T-helper 1 cell treated with Interleukin-12 subunit alpha and Interleukin-12 subunit beta and Interleukin-4 antibody, amounts not matched to agents 30 ng/mL and 1 ng/mL, for 36 hours (primary cell): Measurements from ENCODE around the gene TTLL12. TPM values are rescaled to one million over a fixed set of nuclear protein-coding genes. Genes with fewer than 3 reads are reported as not detected.

ENCODE experiments used
- intact Hi-C: fragments of 100-400 bp; cut with micrococcal nuclease; formaldehyde crosslinking; loops from one replicate; pipeline ENCODE4 v1.15.1; 2024
- total RNA-seq: library from RNA; stranded (reverse); gene quantifications from 2 replicates; pipeline ENCODE4 v1.2.3, GENCODE V29; 2022

Gene TTLL12
- total RNA-seq, 1 donor from 2014 or later, result 41.1 TPM

- intact Hi-C loops, result no loop called here
Measured at GRCh38 chr22:43200555-43200954, 13.6 kb upstream of the TTLL12 start.

- intact Hi-C loops, result no loop called here
Measured at GRCh38 chr22:43200031-43200430, 13.1 kb upstream of the TTLL12 start.

- intact Hi-C loops, result no loop called here
Measured at GRCh38 chr22:43199541-43199940, 12.6 kb upstream of the TTLL12 start.

- intact Hi-C loops, result no loop called here
Measured at GRCh38 chr22:43198936-43199335, 12.0 kb upstream of the TTLL12 start.

- intact Hi-C loops, result no loop called here
Measured at GRCh38 chr22:43198126-43198525, 11.2 kb upstream of the TTLL12 start.

GRCh38 chr22:43197271-43197941, 10.5 kb upstream of the TTLL12 start:
- intact Hi-C loops, result no loop called here

- intact Hi-C loops, result no loop called here
Measured at GRCh38 chr22:43191831-43192230, 4.9 kb upstream of the TTLL12 start.

- intact Hi-C loops, result loop anchor here (5.0 kb wide), 1 partner anchor 1192 kb away; the partner anchor contains the start of gene WBP2NL
Measured at GRCh38 chr22:43188829-43189545, 2.1 kb upstream of the TTLL12 start.

- intact Hi-C loops, result loop anchor here (1.0 to 5.0 kb wide), 7 partner anchors 45 to 1190 kb away; partner anchors contain the start of genes MCAT, PACSIN2, TTLL1 and WBP2NL
Measured at GRCh38 chr22:43187171-43188099, 501 bp upstream of the TTLL12 start.

- intact Hi-C loops, result loop anchor here (1.0 to 5.0 kb wide), 4 partner anchors 34 to 1189 kb away; partner anchors contain the start of genes MCAT and WBP2NL
Measured at GRCh38 chr22:43185860-43186261, 1.1 kb downstream of the TTLL12 start.

GRCh38 chr22:43183496-43184277, 3.2 kb downstream of the TTLL12 start:
- intact Hi-C loops, result no loop called here

- intact Hi-C loops, result no loop called here
Measured at GRCh38 chr22:43182726-43183125, 4.2 kb downstream of the TTLL12 start.

GRCh38 chr22:43182118-43182517, 4.8 kb downstream of the TTLL12 start:
- intact Hi-C loops, result no loop called here

- intact Hi-C loops, result no loop called here
Measured at GRCh38 chr22:43181321-43182076, 5.4 kb downstream of the TTLL12 start.

GRCh38 chr22:43180670-43181069, 6.3 kb downstream of the TTLL12 start:
- intact Hi-C loops, result no loop called here

- intact Hi-C loops, result no loop called here
Measured at GRCh38 chr22:43179911-43180195, 7.1 kb downstream of the TTLL12 start.

- intact Hi-C loops, result no loop called here
Measured at GRCh38 chr22:43179146-43179910, 7.6 kb downstream of the TTLL12 start.

GRCh38 chr22:43177479-43177878, 9.5 kb downstream of the TTLL12 start:
- intact Hi-C loops, result no loop called here

- intact Hi-C loops, result no loop called here
Measured at GRCh38 chr22:43176090-43176489, 10.8 kb downstream of the TTLL12 start.
